GM19452 (cell line): ENCODE data around the gene DOCK9.

Experiments used
- ATAC-seq: cut with Tn5 transposase; IDR thresholded peaks from one replicate; pipeline ENCODE4 v1.9.1; 2021; ENCODE audit not compliant: unreplicated experiment

DOCK9 gene

GRCh38 chr13:98977568-98978265 is at the start of gene DOCK9:
Gene DOCK9 (minus strand): TSS chr13:98978064. CDS start chr13:98977909, 155 bp downstream.
- ATAC-seq: no peak

GRCh38 chr13:99027260-99027659 is 49.4 kb upstream of the DOCK9 start:
- ATAC-seq: no peak

- ATAC-seq: no peak
These were observed 45.1 kb upstream of the DOCK9 start for GRCh38 chr13:99022941-99023340.

GRCh38 chr13:99018418-99019180 is 40.7 kb upstream of the DOCK9 start:
- no peak for ATAC-seq

GRCh38 chr13:99015606-99016490 is 38.0 kb upstream of the DOCK9 start:
- no peak for ATAC-seq

GRCh38 chr13:99014522-99014921 is 36.7 kb upstream of the DOCK9 start:
- no peak for ATAC-seq

GRCh38 chr13:99013951-99014350 is 36.1 kb upstream of the DOCK9 start:
- no peak for ATAC-seq

GRCh38 chr13:99012539-99012938 is 34.7 kb upstream of the DOCK9 start:
- no peak for ATAC-seq

- no peak for ATAC-seq
These were observed 32.2 kb upstream of the DOCK9 start for GRCh38 chr13:99009987-99010551.

GRCh38 chr13:99008577-99008976 is 30.7 kb upstream of the DOCK9 start:
- no peak for ATAC-seq

- no peak for ATAC-seq
These were observed 29.6 kb upstream of the DOCK9 start for GRCh38 chr13:99007414-99007986.

- no peak for ATAC-seq
These were observed 27.7 kb upstream of the DOCK9 start for GRCh38 chr13:99005609-99006008.

GRCh38 chr13:99004978-99005377 is 27.1 kb upstream of the DOCK9 start:
- no peak for ATAC-seq

- ATAC-seq: no peak
These were observed 26.1 kb upstream of the DOCK9 start for GRCh38 chr13:99003851-99004471.

GRCh38 chr13:99003186-99003585 is 25.3 kb upstream of the DOCK9 start:
- ATAC-seq: no peak

GRCh38 chr13:99002172-99002710 is 24.4 kb upstream of the DOCK9 start:
- ATAC-seq: no peak

GRCh38 chr13:99000137-99000536 is 22.3 kb upstream of the DOCK9 start:
- ATAC-seq: no peak

GRCh38 chr13:98999639-98999952 is 21.7 kb upstream of the DOCK9 start:
- no peak for ATAC-seq

- no peak for ATAC-seq
These were observed 21.2 kb upstream of the DOCK9 start for GRCh38 chr13:98998831-98999638.
